K562 (cell line): ENCODE data around the gene SLC22A15. TPM values are rescaled to one million over a fixed set of nuclear protein-coding genes. Genes with fewer than 3 reads are reported as not detected.

Source experiments
- ATAC-seq: fragments of 200-7000 bp; cut with Tn5 transposase; 3 replicates; pipeline ENCODE4 v1.9.1; 2020; ENCODE audit warnings: moderate library complexity
- Bru-seq: library from RNA; stranded (reverse); fragments of 400-500 nt; gene quantifications from one replicate; lab custom pipeline; 2021; lab: Mats Ljungman, UMichigan
- BruChase-seq, 2 experiments: library from RNA; stranded (reverse); fragments of 400-500 nt; gene quantifications; one replicate each; lab custom pipeline; 2021; lab: Mats Ljungman, UMichigan
- BruUV-seq: library from RNA; stranded (reverse); fragments of 400-500 nt; replicated peaks from 2 replicates; lab custom pipeline; 2021; lab: Mats Ljungman, UMichigan
- CTCF ChIA-PET: fragments of 300-600 bp; formaldehyde crosslinking; extraction: SDS; loops from one replicate; lab custom pipeline; 2021; ENCODE audit warnings: low intra/inter-chr PET ratio; lab: Yijun Ruan, JAX
- POLR2A ChIA-PET: fragments of 300-600, 350-650 bp; sonication (Branson Sonifier 250); formaldehyde crosslinking; extraction: SDS; loops from one replicate; lab custom pipeline; 2021; ENCODE audit warnings: antibody characterized with exemption, inconsistent platforms; lab: Yijun Ruan, JAX
- DNase-seq, 4 experiments: peaks; one replicate each; pipeline versions ENCODE4 v3.0.0 to v3.0.0-alpha.2; 2011 to 2018; ENCODE audit warnings: low spot score in 3 of 4, mixed read lengths in 3 of 4; ENCODE audit errors: extremely low read depth in 1 of 4
- FAIRE-seq: peaks from 2 replicates; lab custom pipeline; 2011; peaks lifted over from hg19 to GRCh38; lab: Jason Lieb, UNC
- H2AFZ ChIP-seq: 2 replicates; pipeline ENCODE4 v1.6.0; 2011; ENCODE audit warnings: low read depth, low read length, control low read depth, inconsistent platforms
- H3K27ac ChIP-seq: fragments of 200-600 bp; 3 replicates; pipeline ENCODE4 v1.8.0; 2011; ENCODE audit warnings: low read depth, mild to moderate bottlenecking, control low read depth, inconsistent platforms, low read length, moderate library complexity, mixed read lengths; ENCODE audit errors: extremely low read depth
- H3K27me3 ChIP-seq, 2 experiments: fragments of 300-600 bp in 1 of 2; 2 replicates in 1 of 2; 3 replicates in 1 of 2; pipeline versions ENCODE4 v1.6.0 to v1.8.0; 2011; ENCODE audit warnings: inconsistent platforms in 2 of 2, low read length in 2 of 2, mild to moderate bottlenecking in 1 of 2, mixed read lengths in 1 of 2, moderate library complexity in 1 of 2; ENCODE audit not compliant: control insufficient read depth in 2 of 2, insufficient read depth in 2 of 2
- H3K36me3 ChIP-seq: fragments of 300-600 bp; 3 replicates; pipeline ENCODE4 v1.8.0; 2011; ENCODE audit warnings: mild to moderate bottlenecking, low read length, inconsistent platforms; ENCODE audit not compliant: control insufficient read depth, insufficient read depth
- H3K4me1 ChIP-seq, 2 experiments: fragments of 200-600 bp in 1 of 2; replicated peaks in 1 of 2; 2 replicates in 1 of 2; 3 replicates in 1 of 2; pipeline versions ENCODE4 v1.5.1 to v1.8.0; 2011; ENCODE audit warnings: inconsistent platforms in 2 of 2, low read length in 2 of 2, mild to moderate bottlenecking in 1 of 2, mixed read lengths in 1 of 2, moderate library complexity in 1 of 2; ENCODE audit not compliant: control insufficient read depth in 2 of 2, insufficient read depth in 2 of 2
- H3K4me2 ChIP-seq: 2 replicates; pipeline ENCODE4 v1.6.1; 2011; ENCODE audit warnings: low read length, control low read depth, inconsistent platforms, mixed read lengths; ENCODE audit not compliant: insufficient read depth
- H3K4me3 ChIP-seq: fragments of 200-600 bp; sonication (generic), shearing (Covaris generic); 2 replicates; pipeline ENCODE4 v1.5.1; 2016; ENCODE audit warnings: control low read depth, inconsistent platforms
- H3K79me2 ChIP-seq: fragments of 200-600 bp; 3 replicates; pipeline ENCODE4 v1.8.0; 2011; ENCODE audit warnings: low read length, inconsistent platforms; ENCODE audit not compliant: control insufficient read depth, insufficient read depth
- H3K9ac ChIP-seq, 2 experiments: 2 replicates each; pipeline versions ENCODE4 v1.6.0 to v1.6.1; 2011; ENCODE audit warnings: low read depth in 2 of 2, low read length in 2 of 2, control low read depth in 1 of 2, inconsistent platforms in 1 of 2, mild to moderate bottlenecking in 1 of 2, mixed read lengths in 1 of 2; ENCODE audit not compliant: insufficient read depth in 1 of 2
- H3K9me1 ChIP-seq: one replicate; pipeline ENCODE4 v1.6.0; 2011; ENCODE audit warnings: inconsistent platforms, mild to moderate bottlenecking, low read length, moderate library complexity; ENCODE audit not compliant: control insufficient read depth, insufficient read depth
- H3K9me3 ChIP-seq: replicated peaks from 2 replicates; pipeline ENCODE4 v1.5.1; 2011; ENCODE audit warnings: low read depth, low read length, inconsistent platforms; ENCODE audit not compliant: control insufficient read depth, insufficient read depth
- H4K20me1 ChIP-seq: replicated peaks from 2 replicates; pipeline ENCODE4 v1.6.1; 2011; ENCODE audit warnings: low read length, inconsistent platforms, mixed read lengths; ENCODE audit not compliant: control insufficient read depth, insufficient read depth
- ARID1B ChIP-seq: fragments of 450-650 bp; IDR thresholded peaks from 2 replicates; pipeline ENCODE4 v1.6.1; 2016; ENCODE audit warnings: antibody characterized with exemption, mild to moderate bottlenecking, inconsistent platforms
- KLF1 ChIP-seq: fragments of 450-650 bp; IDR thresholded peaks from 2 replicates; pipeline ENCODE4 v1.6.1; 2016; ENCODE audit warnings: missing genetic modification characterization, missing compliant biosample characterization
- NFE2L1 ChIP-seq: fragments of 450-650 bp; IDR thresholded peaks from 2 replicates; pipeline ENCODE4 v1.6.1; 2016; ENCODE audit warnings: missing genetic modification characterization, low read depth, mild to moderate bottlenecking, missing compliant biosample characterization, moderate library complexity, borderline replicate concordance
- PTBP1 ChIP-seq: fragments of 200-400 bp; formaldehyde crosslinking; IDR thresholded peaks from 2 replicates; pipeline ENCODE4 v1.6.1; 2017; ENCODE audit warnings: low read depth, low read length
- SETDB1 ChIP-seq: IDR thresholded peaks from one replicate; pipeline ENCODE4 v1.6.1; 2012; ENCODE audit warnings: low read length, control low read depth, inconsistent platforms
- SLC30A9 ChIP-seq: fragments of 250-450 bp; sonication (Bioruptor Pico); IDR thresholded peaks from 2 replicates; pipeline ENCODE4 v1.8.0; 2022; ENCODE audit warnings: mild to moderate bottlenecking, moderate library complexity
- SMARCE1 ChIP-seq: fragments of 450-650 bp; IDR thresholded peaks from 2 replicates; pipeline ENCODE4 v1.7.1; 2016; ENCODE audit warnings: mild to moderate bottlenecking
- SMC3 ChIP-seq: conservative IDR thresholded peaks from 2 replicates; pipeline ENCODE4 v1.6.1; 2011; ENCODE audit warnings: low read depth, low read length, improper control_type of control experiment; ENCODE audit not compliant: insufficient read depth
- SP1 ChIP-seq: sonication (generic); formaldehyde crosslinking; IDR thresholded peaks from 2 replicates; pipeline ENCODE4 v1.8.1; 2022; ENCODE audit warnings: mild to moderate bottlenecking, missing genetic modification reagents
- VEZF1 ChIP-seq: fragments of 200-800 bp; sonication (Bioruptor generic); IDR thresholded peaks from 2 replicates; pipeline ENCODE4 v1.6.1; 2017; ENCODE audit warnings: missing genetic modification characterization, missing compliant biosample characterization
- ZNF184 ChIP-seq: sonication (generic); formaldehyde crosslinking; IDR thresholded peaks from 2 replicates; pipeline ENCODE4 v1.5.0; 2020; ENCODE audit warnings: missing genetic modification reagents
- ZNF41 ChIP-seq: fragments of 250-450 bp; sonication (Bioruptor Pico); conservative IDR thresholded peaks from 2 replicates; pipeline ENCODE4 v1.4.0; 2020; ENCODE audit warnings: mild to moderate bottlenecking
- WGBS: fragments of 100-300 bp; shearing (Covaris generic); methylation state at CpG from one replicate; pipeline ENCODE4 v1.1.6; 2016; ENCODE audit warnings: low coverage, mixed read lengths; ENCODE audit not compliant: insufficient coverage; ENCODE audit errors: missing lambda C conversion rate; 5-methylcytosine and 5-hydroxymethylcytosine counted together
- in situ Hi-C: fragments of 300-500 bp; cut with MboI; formaldehyde crosslinking; loops from 4 replicates; pipeline ENCODE4 v1.15.0; 2018; ENCODE audit warnings: inconsistent platforms, mixed read lengths
- intact Hi-C: fragments of 100-400 bp; cut with micrococcal nuclease; formaldehyde crosslinking; loops from 2 replicates; pipeline ENCODE4 v1.14.2; 2022
- long read RNA-seq, 3 experiments: library from polyadenylated mRNA in 2 of 3; library from RNA in 1 of 3; unstranded in 2 of 3; stranded (forward) in 1 of 3; transcript quantifications; one replicate each; pipeline ENCODE4 v2.0.0, GENCODE V29; 2019 to 2022
- polyA minus RNA-seq, 3 experiments: library from RNA; depleted of rRNA, polyadenylated mRNA; stranded (reverse); fragments of >200 nt; gene quantifications; 2 replicates each; pipeline ENCODE4 v1.2.3, GENCODE V29; 2011
- polyA plus RNA-seq, 8 experiments: library from polyadenylated mRNA; depleted of rRNA in 4 of 8; stranded (reverse) in 5 of 8; unstranded in 3 of 8; fragments of >200 nt; fragmentation: Nextera tagmentation in 2 of 8; fragmentation: Illumina TruSeq in 1 of 8; extraction: Ambion mirVana in 2 of 8; extraction: Trizol in 1 of 8; gene quantifications; 2 replicates each; pipeline versions ENCODE4 v1.2.1 to v1.2.3, GENCODE V29; 2011 to 2014; ENCODE audit warnings: inconsistent platforms in 1 of 8, missing spikeins in 1 of 8
- total RNA-seq, 7 experiments: library from RNA; depleted of rRNA in 6 of 7; stranded (reverse); fragments of >200 nt in 6 of 7; fragmentation: Illumina TruSeq in 2 of 7; extraction: Trizol in 2 of 7; gene quantifications; 2 replicates each; pipeline versions ENCODE4 v1.2.1 to v1.2.3, GENCODE V29; 2011 to 2021; ENCODE audit warnings: low replicate concordance in 1 of 7
- TF ChIP-seq, protein P1 (sequence below): fragments of 450-650 bp; IDR thresholded peaks from 2 replicates; pipeline ENCODE4 v1.6.1; 2016; ENCODE audit warnings: antibody characterized with exemption

SLC22A15 gene
- total RNA-seq (2011; cell fraction: chromatin; rRNA removed; ENCODE audit: low replicate concordance), result 0.37 and 0.49 TPM in 2 replicates
- total RNA-seq (2011; cell fraction: nucleolus; rRNA removed), result 0.26 and 0.67 TPM in 2 replicates
- 0.38 and 1.1 TPM in 2 replicates for total RNA-seq (2011; cell fraction: nucleoplasm; rRNA removed)
- total RNA-seq (2014; rRNA removed) (0.36 and 1.5 TPM in 2 replicates), total RNA-seq (2014; rRNA removed; fragmentation: Illumina TruSeq; extraction: Trizol) (1.2 and 2.3 TPM in 2 replicates), total RNA-seq (2015; rRNA removed; fragmentation: Illumina TruSeq; extraction: Trizol) (2.1 and 2.3 TPM in 2 replicates), total RNA-seq (2021) (2.4 and 2.7 TPM in 2 replicates), polyA plus RNA-seq (2011; rRNA removed) (0.24 and 0.35 TPM in 2 replicates), polyA plus RNA-seq (2014; fragmentation: Illumina TruSeq; extraction: Trizol) (1.4 and 1.7 TPM in 2 replicates), polyA plus RNA-seq (2014; fragmentation: Nextera tagmentation; extraction: Ambion mirVana) (under 1 TPM; 0.35 to 0.52 TPM), polyA plus RNA-seq (2014; rRNA removed) (1.00 and 2.7 TPM in 2 replicates), polyA minus RNA-seq (2011; rRNA and poly(A)+ RNA removed) (0.11 and 0.84 TPM in 2 replicates), Bru-seq, nascent RNA (percentile 39 among the genes with signal in this experiment), BruChase-seq, experiment 1, labeled RNA remaining after a 2-hour chase (percentile 50 among the genes with signal in this experiment), BruChase-seq, experiment 2, labeled RNA remaining after a 6-hour chase (percentile 46 among the genes with signal in this experiment)
- 0.06 and 0.16 TPM in 2 replicates for polyA plus RNA-seq (2011; cell fraction: cytosol; rRNA removed)
- 0.88 and 2.0 TPM in 2 replicates for polyA plus RNA-seq (2011; cell fraction: nucleus; rRNA removed)
- polyA plus RNA-seq (2012), result 1.7 and 26.4 TPM in 2 replicates
- 0.19 TPM in 1 of 2 replicates, not detected in the other for polyA minus RNA-seq (2011; cell fraction: cytosol; rRNA and poly(A)+ RNA removed)
- 0.27 and 0.67 TPM in 2 replicates for polyA minus RNA-seq (2011; cell fraction: nucleus; rRNA and poly(A)+ RNA removed)
- long read RNA-seq, experiment 1, result 0 reads
- long read RNA-seq, experiment 2, result 0 reads
- long read RNA-seq, experiment 3, result 0 reads

- ChIA-PET CTCF (no interaction called here), POLR2A (interaction anchor here (0.6 kb wide), 1 partner anchor 1221 kb away, joined by 3 read pairs; no protein-coding TSS in a partner anchor)
- FAIRE-seq (no peak), ATAC-seq (peak; percentile 85), DNase-seq (peak; percentile 36 to 70 (median 46))
- in situ Hi-C loops (loop anchor here (10.0 kb wide), 1 partner anchor 261 kb away; no protein-coding TSS in a partner anchor), intact Hi-C loops (no loop called here)
- peak within 1 kb of the TSS; percentile 41 for H3K4me3 ChIP-seq
- H3K9me3 ChIP-seq, result no peaks in the 10 kb centered on the region
- peak within 1 kb of the TSS; percentile 69 for H3K4me2 ChIP-seq
- no peaks in the 10 kb centered on the region for H3K79me2 ChIP-seq
- no peaks in the 10 kb centered on the region for H3K36me3 ChIP-seq
- H4K20me1 ChIP-seq, result no peaks in the 10 kb centered on the region
- H2AFZ ChIP-seq, result peak within 1 kb of the TSS; percentile 63
- peaks cover 0 to 12% of the 10 kb centered on the region in 2 experiments; a peak in 2 of 5 replicates for H3K4me1 ChIP-seq
- peak within 1 kb of the TSS in 1 of 2 experiments; percentile 85; a peak in 3 of 4 replicates for H3K9ac ChIP-seq
- H3K27ac ChIP-seq, result no peak within 1 kb of the TSS
- H3K27me3 ChIP-seq, result peaks cover 12 to 18% of the 10 kb centered on the region in 2 experiments; a peak in 4 of 5 replicates
- no peaks in the 10 kb centered on the region for H3K9me1 ChIP-seq
- BruUV-seq, result no TSS peak
- 2% methylated on average over 52 of the region's 91 CpGs for WGBS
- TF ChIP-seq ARID1B (no peak), SMC3 (no peak), ZNF184 (CRISPR knock-in tag) (no peak), PTBP1 (no peak), ZNF41 (CRISPR knock-in tag) (no peak), KLF1 (peak; percentile 29; the same call in 1 of the 2 replicates), SETDB1 (no peak), VEZF1 (peak; percentile 81), NFE2L1 (no peak), SP1 (CRISPR knock-in tag) (no peak), SLC30A9 (CRISPR knock-in tag) (no peak), SMARCE1 (no peak)
- TF ChIP-seq, protein P1, sequence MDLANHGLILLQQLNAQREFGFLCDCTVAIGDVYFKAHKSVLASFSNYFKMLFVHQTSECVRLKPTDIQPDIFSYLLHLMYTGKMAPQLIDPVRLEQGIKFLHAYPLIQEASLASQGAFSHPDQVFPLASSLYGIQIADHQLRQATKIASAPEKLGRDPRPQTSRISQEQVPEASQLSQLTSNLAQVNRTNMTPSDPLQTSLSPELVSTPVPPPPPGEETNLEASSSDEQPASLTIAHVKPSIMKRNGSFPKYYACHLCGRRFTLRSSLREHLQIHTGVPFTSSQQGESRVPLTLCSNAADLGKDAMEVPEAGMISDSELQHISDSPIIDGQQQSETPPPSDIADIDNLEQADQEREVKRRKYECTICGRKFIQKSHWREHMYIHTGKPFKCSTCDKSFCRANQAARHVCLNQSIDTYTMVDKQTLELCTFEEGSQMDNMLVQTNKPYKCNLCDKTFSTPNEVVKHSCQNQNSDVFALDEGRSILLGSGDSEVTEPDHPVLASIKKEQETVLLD, result no peak
Observed at GRCh38 chr1:115976062-115976920, at the start of gene SLC22A15. TSS of gene SLC22A15 (plus strand) at chr1:115976513. CDS start at chr1:115976628, 115 bp downstream.
